Spleen (tissue), 7 donors: Measurements from ENCODE around the gene ZNHIT6.

Source experiments
- CTCF ChIP-seq, 11 experiments: fragments of 200-600 bp in 7 of 11; fragments of 450-650 bp in 4 of 11; sonication (generic) in 4 of 11; IDR thresholded peaks in 8 of 11; conservative IDR thresholded peaks in 3 of 11; 1 replicate in 7 of 11; 2 replicates in 4 of 11; pipeline versions ENCODE4 v1.4.0 to v1.8.0; 2016 to 2021; ENCODE audit warnings: antibody characterized with exemption in 11 of 11, inconsistent platforms in 4 of 11, mild to moderate bottlenecking in 1 of 11
- POLR2A ChIP-seq, 3 donors: fragments of 450-650 bp; IDR thresholded peaks; one replicate each; pipeline ENCODE4 v1.5.1; 2017; ENCODE audit warnings: antibody characterized with exemption in 3 of 3, mild to moderate bottlenecking in 1 of 3
- donor health status: DM: no; HTN: no; CAD: no; lungs with moderate emphysema.
- donor health status: DM: no; HTN: no; CAD: no.
- donor health status: DM: no; HTN: no; CAD: no.

- TF ChIP-seq POLR2A (IDR thresholded peaks at IDR 0.05) = no peak
- no peak for TF ChIP-seq CTCF (IDR thresholded peaks at IDR 0.05 in 8 of 11, conservative IDR thresholded peaks at IDR 0.05 in 3 of 11)
Measured at GRCh38 chr1:85654066-85654782, 54.0 kb downstream of the ZNHIT6 start.
